Mesenteric fat pad (tissue), 1 donor: Measurements from ENCODE around the gene PLCXD3. TPM values are rescaled to one million over a fixed set of nuclear protein-coding genes. Genes with fewer than 3 reads are reported as not detected.

Experiments
- DNase-seq: peaks from one replicate; pipeline ENCODE4 v3.0.0-alpha.2; 2020; ENCODE audit warnings: low spot score
- long read RNA-seq: library from polyadenylated mRNA; unstranded; transcript quantifications from one replicate; pipeline ENCODE4 v2.0.0, GENCODE V29; 2020
- total RNA-seq: library from RNA; stranded (reverse); fragmentation: NEBNext Ultra II Directional; extraction: Animal tissue kit (Norgen Biotek cat#: 25700); gene quantifications from one replicate; pipeline ENCODE4 v1.2.1, GENCODE V29; 2021
- donor health status: DM: yes; HTN: yes; CAD: no.

Gene PLCXD3, protein sequence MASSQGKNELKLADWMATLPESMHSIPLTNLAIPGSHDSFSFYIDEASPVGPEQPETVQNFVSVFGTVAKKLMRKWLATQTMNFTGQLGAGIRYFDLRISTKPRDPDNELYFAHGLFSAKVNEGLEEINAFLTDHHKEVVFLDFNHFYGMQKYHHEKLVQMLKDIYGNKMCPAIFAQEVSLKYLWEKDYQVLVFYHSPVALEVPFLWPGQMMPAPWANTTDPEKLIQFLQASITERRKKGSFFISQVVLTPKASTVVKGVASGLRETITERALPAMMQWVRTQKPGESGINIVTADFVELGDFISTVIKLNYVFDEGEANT
- 2.4 TPM for total RNA-seq
- long read RNA-seq, full-length matches to known transcripts, result 5 of 6 reads
- long read RNA-seq, partial matches to known transcripts, result 0 of 6 reads
- long read RNA-seq, other reads (novel, unspliced or antisense), result 1 of 6 reads

DNA sequence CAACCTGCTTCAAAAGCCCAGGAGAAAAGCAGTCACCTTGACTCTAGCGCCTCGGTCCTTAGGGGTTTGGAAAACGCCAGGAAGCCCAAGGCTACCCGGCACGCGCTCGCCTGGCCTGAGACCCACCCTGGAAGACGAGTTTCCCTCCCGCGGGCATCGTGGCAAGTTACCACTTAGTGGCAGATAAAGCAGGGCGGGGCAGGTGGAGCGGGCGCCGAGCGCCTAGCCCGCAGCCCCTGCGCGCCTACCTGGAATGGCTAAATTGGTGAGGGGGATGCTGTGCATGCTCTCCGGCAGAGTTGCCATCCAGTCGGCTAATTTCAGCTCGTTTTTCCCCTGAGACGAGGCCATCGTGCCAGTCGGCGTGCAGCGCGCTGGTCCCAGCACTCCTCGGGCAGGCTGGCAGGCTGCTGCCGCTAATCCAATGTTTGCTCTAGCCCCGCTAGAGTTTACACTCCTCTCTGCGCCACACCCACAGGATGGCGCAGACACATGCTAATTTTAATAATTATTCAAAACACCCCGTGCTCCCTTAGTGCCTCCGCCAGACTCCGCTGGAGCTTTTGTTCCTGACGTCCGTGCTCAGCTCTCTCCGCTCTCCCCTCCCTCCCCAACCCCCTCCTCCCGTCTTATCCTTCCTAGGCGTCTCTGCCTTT, at the start of gene PLCXD3:
PLCXD3 (minus strand) TSS at position 426 of the 656 bp plus-strand sequence; CDS start at position 351, 75 bp downstream.
- no peak for DNase-seq

DNA sequence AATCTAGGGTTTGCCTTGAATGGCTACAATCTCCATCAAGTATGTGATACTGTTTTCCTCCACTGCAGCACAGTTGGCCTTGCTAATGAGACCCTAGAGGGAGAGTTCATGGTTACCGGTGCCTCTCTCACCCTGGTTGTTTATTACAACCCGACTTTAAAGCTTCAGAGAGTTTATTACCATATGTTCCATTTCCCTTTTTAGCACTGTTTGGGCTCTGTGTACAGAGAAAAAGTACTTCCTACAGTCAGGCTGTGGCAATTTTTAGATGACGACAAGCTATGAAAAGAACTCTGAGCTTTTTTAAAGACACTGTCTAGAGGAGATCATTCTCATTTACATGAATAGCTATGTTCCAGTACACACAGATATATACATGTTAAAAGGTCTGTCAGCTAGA, 48.8 kb upstream of the PLCXD3 start:
- DNase-seq, result no peak

DNA sequence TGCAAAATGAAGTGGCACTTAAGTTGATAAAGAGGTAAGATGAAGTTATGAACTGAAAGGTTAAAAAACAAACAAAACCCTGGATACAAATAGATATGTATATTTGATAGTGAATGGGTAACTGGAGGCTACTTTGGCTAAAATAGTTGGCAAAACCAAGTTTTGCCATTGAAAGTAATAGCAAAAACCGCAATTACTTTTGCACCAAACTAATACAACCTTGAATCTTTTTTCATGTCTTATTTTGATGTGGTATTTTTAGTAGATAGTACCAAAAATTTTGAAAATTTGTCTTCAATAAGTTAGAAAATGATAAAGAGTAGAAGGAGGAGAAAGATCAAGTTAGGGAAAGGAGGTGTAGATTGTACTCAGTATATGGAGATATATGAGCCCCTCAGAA, 47.9 kb upstream of the PLCXD3 start:
- no peak for DNase-seq

DNA sequence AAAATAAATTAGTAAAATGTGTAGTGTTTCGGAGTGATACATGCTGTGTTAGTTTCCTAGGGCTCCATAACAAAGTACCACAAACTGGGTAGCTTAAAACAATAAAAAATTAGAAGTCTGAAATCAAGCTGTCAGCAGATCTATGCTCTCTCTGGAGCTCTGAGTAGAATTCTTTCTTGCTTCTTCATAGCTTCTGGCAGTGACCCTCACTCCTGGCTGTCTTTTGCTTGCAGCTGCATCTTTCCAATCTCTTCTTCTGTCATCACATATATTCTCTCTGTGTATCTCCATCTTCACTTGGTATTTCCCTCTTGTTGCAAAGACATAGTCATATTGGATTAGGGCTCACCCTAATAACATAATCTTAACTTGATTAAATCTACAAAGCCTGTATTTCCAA, 37.6 kb upstream of the PLCXD3 start:
- no peak for DNase-seq

DNA sequence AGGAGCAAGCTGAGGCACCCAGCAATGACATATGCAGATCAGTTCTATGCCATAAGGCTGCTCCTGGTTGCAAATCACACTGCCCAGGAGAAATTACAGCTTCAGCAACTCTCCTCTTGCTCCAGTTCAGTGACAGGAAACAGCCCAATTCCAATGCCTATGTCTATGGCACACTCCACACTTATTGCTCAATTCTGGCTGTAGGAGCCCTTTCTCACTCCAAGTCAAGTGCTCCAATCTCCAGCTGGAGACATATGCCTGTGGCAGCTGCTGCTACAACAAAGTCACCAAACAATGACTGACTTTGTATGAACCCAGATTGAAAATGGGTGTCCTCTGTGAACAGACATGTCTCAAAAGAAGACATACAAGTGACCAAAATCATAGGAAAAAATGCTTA, 31.8 kb upstream of the PLCXD3 start:
- no peak for DNase-seq

DNA sequence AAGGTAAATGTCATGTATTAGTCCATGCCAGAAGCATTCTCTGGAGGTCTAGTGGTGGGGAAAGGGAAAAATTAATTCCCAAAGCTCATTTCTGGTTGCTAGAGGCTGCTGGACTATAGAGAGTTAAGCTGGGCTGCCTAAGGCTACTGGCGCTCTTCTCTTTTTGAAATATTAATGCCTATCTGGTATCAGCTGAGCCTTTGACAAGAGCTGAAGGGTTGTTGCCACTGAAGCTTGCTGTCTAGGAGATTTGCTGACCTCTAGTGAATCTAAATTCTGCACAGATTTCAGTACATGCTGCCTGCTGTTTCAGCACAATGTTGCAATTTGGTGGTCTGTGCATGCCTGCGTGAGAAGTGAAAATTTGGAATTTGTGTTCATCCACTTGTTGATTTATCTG, 29.1 kb upstream of the PLCXD3 start:
- no peak for DNase-seq

DNA sequence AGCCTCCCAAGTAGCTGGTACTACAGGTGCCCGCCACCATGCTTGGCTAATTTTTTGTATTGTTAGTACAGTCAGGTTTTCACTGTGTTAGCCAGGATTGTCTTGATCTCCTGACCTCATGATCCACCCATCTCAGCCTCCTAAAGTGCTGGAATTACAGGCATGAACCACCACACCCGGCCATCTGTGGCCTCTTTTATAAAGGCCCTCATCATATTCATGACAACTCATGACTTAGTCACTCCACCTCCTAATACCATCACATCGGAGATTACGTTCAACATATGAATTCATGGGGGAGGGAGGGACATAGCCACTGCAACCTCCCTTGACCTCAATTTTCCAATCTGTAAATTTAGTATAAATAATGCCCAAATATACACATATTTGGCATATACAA, 27.2 kb upstream of the PLCXD3 start:
- DNase-seq, result no peak

DNA sequence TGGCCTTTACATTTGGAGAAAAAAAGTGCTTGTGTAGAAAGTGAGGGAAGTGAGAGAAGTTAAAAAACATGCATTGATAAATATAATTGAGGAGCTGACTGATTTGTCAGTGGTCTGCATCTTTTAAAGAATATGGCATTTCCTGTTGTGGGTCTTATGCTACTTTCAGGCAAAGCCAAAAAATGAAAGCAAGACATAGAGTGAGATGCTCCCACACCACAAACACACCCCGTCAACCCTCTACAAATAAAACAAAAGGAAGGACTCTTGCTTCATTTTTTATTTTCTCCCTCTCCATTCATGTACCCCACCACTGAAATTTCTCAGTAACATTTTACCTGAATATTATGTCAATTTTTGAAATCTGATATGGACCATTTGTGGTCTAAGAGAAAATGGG, 22.1 kb upstream of the PLCXD3 start:
- no peak for DNase-seq

DNA sequence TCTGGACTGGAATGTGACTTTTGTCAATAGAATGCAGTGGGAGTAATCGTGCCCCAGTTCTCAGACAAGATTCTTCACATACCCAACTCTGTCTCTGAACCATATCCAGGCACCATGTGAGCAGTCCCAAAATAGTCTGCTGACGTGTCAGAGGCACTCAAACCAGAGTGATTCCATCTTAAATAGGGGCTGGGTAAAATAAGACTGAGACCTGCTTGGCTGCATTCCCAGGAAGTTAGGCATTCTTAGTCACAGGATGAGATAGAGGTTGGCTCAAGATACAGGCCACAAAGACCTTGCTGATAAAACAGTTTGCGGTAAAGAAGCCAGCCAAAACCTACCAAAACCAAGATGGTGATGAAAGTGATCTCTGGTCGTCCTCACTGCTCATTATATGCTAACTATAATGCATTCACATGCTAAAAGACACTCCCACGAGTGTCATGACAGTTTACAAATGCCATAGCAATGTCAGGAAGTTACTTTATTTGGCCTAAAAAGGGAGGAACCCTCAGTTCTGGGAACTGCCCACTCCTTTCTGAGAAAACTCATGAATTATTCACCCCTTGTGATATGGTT, 16.9 kb upstream of the PLCXD3 start:
- no peak for DNase-seq

DNA sequence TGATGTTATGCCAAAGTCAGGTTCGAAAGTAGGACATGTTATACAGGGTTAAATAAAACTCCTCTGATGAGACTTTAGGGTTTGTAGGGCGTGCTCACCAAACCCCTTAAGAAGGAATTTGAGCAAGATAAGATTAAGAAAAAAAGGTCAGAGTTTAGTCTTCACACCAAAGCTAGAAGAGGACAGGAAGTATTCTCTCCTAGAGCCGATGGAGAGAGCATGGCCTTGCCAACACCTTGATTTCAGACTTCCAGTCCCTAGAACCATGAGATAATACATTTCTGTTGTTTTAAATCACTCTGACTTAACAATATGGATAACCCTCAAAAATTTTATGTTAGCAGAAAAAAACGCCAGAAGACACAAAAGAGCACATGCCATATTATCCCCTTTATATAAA, 16.3 kb upstream of the PLCXD3 start:
- no peak for DNase-seq

DNA sequence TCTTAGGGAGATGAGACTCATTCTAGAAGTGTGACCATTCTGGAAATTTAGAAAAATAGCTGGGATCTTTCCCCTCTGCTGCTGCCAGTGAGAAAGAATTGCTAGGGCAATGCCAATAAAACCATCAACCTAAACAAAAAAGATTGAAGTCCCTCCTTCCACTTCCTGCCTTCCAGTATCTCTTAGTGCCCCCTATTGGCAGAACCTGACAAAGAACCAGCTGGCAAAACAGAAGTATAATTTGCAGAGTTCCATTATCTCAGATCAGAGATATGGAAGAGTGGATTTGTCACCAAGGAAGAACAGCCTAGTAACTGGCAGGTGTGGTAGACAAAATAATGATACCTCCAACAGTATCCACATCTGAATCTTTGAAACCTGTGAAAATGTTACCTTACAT, 13.8 kb upstream of the PLCXD3 start:
- no peak for DNase-seq

DNA sequence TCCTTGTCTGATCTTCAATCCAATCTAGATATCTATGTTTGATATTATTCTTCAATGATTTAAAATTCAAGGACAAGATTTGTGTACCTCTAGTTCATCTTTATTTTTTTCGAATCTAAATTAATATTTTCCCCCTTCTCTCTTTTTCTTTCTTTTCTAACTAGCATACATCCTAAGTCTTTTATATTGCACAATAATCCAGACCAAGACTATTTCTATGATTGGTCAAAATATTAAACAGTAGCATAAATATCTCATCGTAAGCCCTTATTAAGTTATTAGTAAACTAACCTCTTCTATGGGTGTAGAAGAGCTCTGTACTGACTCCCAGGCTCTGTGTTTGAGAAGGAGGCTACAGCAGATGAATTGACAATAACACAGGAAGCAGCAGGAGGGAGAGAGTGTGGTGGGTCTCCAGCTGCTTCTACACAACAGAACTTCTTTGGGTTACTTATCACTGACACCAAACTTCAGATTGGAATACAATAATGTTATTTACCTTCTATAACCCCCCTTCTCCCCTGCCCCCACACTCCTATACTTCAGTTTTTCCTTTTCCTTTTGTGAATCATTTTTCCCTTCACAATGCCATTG, 11.9 kb upstream of the PLCXD3 start:
- DNase-seq, result no peak

DNA sequence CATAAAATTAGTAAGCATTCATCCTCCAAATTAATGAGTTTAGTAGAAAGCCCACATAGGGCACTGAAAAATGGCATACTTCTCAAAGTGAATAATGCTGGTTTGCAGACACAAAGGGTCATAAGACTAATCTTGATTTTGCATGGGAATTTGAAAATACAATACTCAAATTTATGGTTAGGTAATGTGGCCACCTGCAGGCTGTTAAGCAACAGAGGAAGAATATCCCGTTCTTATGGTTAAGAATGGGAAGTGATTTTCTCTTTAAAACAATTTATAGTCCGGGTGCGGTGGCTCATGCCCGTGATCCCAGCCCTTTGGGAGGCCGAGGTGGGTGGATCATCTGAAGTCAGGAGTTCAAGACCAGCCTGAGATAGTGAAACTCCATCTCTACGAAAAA, 9.4 kb upstream of the PLCXD3 start:
- no peak for DNase-seq

DNA sequence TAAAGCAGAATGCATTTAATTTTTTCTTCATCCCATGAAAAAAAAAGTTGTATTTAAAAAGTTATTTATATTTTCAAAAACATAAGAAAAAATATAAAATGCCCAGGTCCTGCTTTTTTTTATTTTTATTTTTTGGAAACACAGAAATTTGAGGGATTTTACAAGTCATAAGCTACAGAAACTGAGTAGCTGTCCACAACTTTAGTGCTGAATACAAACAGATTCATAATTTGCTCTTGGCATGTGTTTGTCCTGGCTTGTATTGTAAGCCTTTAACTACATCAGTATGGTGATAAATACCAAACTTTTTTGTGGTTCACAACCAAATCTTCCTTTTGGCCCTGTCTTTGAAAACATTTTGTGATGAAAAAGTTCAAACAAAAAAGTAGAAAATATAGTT, 7.5 kb upstream of the PLCXD3 start:
- DNase-seq, result no peak

DNA sequence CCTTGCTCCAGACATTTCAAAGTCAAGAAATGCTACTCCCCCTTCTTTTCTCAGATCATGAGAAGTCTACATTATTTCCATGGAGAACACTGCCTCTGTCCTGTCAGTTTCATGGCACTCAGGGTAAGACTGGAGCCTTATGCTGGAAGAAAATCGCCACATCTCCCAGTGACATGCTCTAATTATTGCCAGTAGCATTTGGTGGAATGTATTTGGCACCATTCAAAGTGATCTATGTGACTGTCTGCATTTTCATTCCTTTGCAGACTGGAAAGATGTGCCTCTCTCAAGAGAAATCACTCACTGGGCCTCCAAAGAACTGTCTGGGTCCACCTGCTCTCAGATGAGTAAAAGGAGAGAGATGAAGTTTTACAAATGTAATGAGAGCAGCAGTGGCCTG, 840 bp upstream of the PLCXD3 start:
- no peak for DNase-seq

DNA sequence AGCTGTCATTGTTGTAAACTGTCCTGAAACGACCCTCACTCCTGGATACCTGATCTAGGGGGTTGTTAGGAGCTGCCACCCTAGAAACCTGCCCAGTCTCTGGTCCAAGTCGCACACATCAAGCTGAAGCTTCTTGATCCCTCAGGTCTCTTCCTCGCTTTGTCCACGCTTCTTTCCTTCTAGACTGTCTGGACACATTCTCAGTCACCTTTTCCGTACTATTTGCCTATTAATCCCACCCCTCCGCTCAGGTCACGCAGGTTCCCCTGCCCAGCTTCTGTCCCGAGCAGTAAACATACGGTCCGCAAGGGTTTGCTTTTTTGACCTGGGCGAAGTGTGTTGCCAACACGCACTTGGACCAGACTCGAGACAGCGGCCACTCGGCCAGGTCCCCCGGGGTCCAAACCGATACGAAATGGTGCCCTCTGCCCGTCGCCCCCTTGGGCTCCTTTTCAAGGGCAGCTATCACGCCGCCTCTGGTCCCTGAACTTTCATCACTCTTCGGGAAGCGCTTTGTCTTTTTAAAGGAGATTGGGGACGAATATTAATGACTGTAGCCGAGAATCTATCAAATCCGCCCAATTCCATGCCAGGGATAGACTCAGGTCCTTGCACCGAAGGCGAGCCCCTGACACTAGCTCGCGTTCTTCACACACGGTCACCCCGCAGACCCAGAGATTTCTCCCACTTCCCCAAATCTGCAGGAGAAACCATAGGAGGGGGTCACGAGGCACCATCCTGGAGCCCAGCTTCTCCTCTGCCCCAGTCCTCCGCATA, 814 bp downstream of the PLCXD3 start:
- no peak for DNase-seq

DNA sequence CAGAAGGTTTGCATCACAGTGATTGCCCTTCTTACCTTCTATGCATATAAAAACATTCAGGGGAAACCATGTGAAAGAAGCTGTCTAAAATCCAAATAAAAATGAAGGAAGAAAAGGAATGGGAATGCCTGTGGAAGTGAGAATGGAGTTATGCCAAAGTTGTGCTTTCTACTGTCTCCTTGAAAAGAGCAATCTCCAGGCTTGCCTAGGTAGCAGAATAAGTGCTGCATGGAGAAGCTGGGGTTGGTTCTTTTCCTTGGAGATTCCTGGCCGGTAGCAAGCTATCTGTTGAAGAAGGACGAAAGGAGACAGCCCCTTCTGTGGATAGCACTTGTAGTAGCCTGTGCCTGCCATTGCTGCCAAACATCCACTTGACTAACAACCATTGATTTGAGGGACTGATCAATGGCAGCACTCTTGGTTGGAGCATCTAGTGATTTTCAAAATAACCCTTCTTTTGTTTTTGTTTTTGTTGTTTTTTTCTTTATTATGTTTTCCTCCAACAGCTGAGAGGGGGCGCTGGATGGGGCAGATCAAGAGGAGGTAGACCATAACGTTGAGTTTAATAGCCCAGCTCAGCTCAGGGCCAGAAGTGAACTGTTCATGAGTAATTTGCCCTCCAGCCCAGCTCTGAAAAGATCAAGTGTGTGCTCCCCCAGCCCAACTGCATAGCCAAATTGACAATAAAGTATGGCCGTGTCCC, 1.6 kb downstream of the PLCXD3 start:
- DNase-seq, result no peak

DNA sequence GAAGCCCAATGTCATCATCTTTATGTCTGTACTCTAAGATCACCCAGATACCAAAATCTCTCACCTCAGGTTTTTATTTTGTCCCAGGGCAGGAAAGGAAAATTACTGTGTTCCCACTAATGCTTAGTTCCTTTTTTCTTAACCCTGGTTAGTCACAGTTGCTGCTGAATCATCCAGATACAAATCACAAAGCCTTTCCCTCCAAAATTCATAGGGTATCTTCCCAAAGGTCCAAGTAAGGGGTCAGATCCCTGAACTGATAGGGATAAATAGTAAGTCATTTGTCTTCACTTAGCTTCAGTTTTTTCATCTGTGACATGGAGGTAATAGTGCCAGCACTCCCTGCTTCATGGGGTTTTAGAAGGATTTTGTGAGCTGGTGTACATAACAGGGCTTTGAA, 2.2 kb downstream of the PLCXD3 start:
- DNase-seq, result no peak

DNA sequence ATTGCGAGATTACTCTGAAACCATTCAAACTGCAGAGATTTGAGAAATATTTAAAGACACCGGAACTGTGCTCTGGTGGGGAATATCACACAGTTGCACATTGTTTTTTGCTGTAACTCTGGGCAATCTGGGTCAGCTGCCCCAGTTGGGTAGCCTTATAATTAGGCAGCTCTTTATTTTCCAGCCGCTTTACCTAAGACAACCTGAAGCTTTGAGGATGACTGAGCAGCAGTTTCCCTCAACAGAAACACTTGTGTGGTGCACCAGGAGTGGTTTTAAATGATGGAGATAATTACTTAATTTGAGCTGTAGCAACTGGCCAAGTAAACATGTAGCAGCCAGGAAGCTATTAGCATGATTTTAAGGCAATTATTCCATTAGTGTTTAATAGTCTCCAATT, 2.9 kb downstream of the PLCXD3 start:
- DNase-seq, result no peak

DNA sequence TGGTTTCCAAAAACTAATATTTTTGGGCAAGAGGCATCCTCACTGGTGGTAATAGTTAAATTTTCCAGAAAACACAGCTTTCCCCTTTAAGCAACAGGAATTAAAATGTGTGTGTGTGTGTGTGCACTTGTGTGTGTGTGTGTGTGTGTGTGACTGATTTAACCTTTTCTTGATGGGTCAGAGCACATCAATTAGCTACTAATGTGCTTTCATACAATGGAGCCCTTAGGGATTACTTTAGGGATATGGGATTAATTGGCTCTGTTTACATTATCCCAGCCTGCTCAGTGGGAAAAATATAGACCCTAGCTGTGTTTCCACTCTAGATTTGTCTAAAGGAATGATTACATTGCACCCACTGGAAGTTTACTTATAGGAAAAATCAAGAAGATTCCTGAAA, 6.5 kb downstream of the PLCXD3 start:
- DNase-seq, result no peak

DNA sequence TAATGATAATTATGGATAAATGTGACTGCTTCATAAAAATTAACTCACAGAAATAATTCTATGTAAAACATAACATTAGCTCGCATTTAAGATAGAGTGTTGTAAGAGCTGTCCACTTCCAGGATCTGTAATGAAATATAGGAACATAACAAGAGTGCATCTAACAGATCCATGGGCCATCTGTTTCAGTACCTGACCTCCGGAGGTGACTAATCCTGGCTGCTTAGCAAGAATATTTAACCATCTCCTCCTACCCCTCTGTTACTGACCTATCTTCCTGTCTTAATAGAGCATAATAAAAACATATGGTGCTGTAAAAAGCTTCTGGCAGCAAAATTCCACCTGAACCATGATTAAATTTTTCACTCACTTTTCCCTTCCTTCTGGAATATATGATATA, 7.1 kb downstream of the PLCXD3 start:
- no peak for DNase-seq
